Activated CD4-positive, alpha-beta T cell treated with anti-CD3 and anti-CD28 coated beads, Interleukin-2, amount 50 U/mL, for 4 hours (primary cell): ENCODE data around the gene DNAJA4.

Experiments used
- DNase-seq, 2 experiments: peaks; one replicate each; pipeline ENCODE4 v3.0.0-alpha.2; 2020

The DNAJA4 gene

GRCh38 chr15:78282324-78282723 lies 18.0 kb downstream of the DNAJA4 start:
- DNase-seq: no peak

GRCh38 chr15:78284758-78285157 lies 20.4 kb downstream of the DNAJA4 start:
- no peak for DNase-seq

GRCh38 chr15:78290222-78290621 lies 25.9 kb downstream of the DNAJA4 start:
- no peak for DNase-seq

GRCh38 chr15:78291052-78291451 lies 26.7 kb downstream of the DNAJA4 start:
- DNase-seq: no peak

- no peak for DNase-seq
Measured at GRCh38 chr15:78291698-78292097, 27.3 kb downstream of the DNAJA4 start.

GRCh38 chr15:78292219-78292618 lies 27.9 kb downstream of the DNAJA4 start:
- DNase-seq: no peak

- peak; percentile 84 to 85 for DNase-seq
Measured at GRCh38 chr15:78299101-78299930, 35.0 kb downstream of the DNAJA4 start, which contains the start of gene SKIC8. SKIC8 (minus strand) TSS chr15:78299609; CDS start chr15:78295686, 3,923 bp downstream.

GRCh38 chr15:78301326-78301725 lies 37.0 kb downstream of the DNAJA4 start:
- no peak for DNase-seq

- no peak for DNase-seq
Measured at GRCh38 chr15:78301828-78302227, 37.5 kb downstream of the DNAJA4 start.

GRCh38 chr15:78302579-78303312 lies 38.4 kb downstream of the DNAJA4 start:
- DNase-seq: no peak

GRCh38 chr15:78304216-78305066 lies 40.1 kb downstream of the DNAJA4 start:
- DNase-seq: no peak

- DNase-seq: no peak
Measured at GRCh38 chr15:78306176-78306774, 41.9 kb downstream of the DNAJA4 start.

GRCh38 chr15:78307976-78308375 lies 43.6 kb downstream of the DNAJA4 start:
- DNase-seq: no peak

- peak; percentile 17 to 26 for DNase-seq
Measured at GRCh38 chr15:78308422-78309032, 44.2 kb downstream of the DNAJA4 start.

- no peak for DNase-seq
Measured at GRCh38 chr15:78311292-78311691, 46.9 kb downstream of the DNAJA4 start.

GRCh38 chr15:78312536-78312935 lies 48.2 kb downstream of the DNAJA4 start:
- DNase-seq: no peak

- DNase-seq: no peak
Measured at GRCh38 chr15:78312957-78313356, 48.6 kb downstream of the DNAJA4 start.

- no peak for DNase-seq
Measured at GRCh38 chr15:78313383-78313782, 49.0 kb downstream of the DNAJA4 start.

GRCh38 chr15:78314181-78314581 lies 49.8 kb downstream of the DNAJA4 start:
- no peak for DNase-seq

GRCh38 chr15:78315686-78316282 lies 51.4 kb downstream of the DNAJA4 start:
- no peak for DNase-seq

GRCh38 chr15:78316283-78317083 lies 52.1 kb downstream of the DNAJA4 start:
- no peak for DNase-seq
